ENCODE results near the gene MLLT6. TPM values are rescaled to one million over a fixed set of nuclear protein-coding genes. Genes with fewer than 3 reads are reported as not detected.
"Not testable (repeated sequence)": the region's sequence is repeated elsewhere in the genome, so short reads cannot be mapped to it uniquely, and the experiment has no call there.

MLLT6 gene
- total RNA-seq, 3 donors from 2014 or later = 263 to 315 (median 286) TPM

- DNase-seq (no peak), ATAC-seq (no peak)
- Mint-ChIP-seq H3K4me1 (ENCODE audit: low read depth) (peaks cover 39% of the 10 kb centered on the region), H3K27me3 (ENCODE audit: low read depth) (no peaks in the 10 kb centered on the region), H3K9me3 (no peaks in the 10 kb centered on the region), H3K4me3 (no peak overlapping the region), H3K36me3 (ENCODE audit: insufficient read depth) (peaks cover 30% of the 10 kb centered on the region)
These were observed 15.9 kb downstream of the MLLT6 start for GRCh38 chr17:38720941-38721340.

GRCh38 chr17:38721802-38722201 is 16.7 kb downstream of the MLLT6 start:
- no peak for ATAC-seq
- Mint-ChIP-seq H3K27me3 (ENCODE audit: low read depth) (no peaks in the 10 kb centered on the region), H3K4me3 (no peak overlapping the region), H3K9me3 (no peaks in the 10 kb centered on the region), H3K36me3 (ENCODE audit: insufficient read depth) (peaks cover 29% of the 10 kb centered on the region), H3K4me1 (ENCODE audit: low read depth) (peaks cover 43% of the 10 kb centered on the region)
- no peak for DNase-seq

GRCh38 chr17:38724337-38724988 is 19.4 kb downstream of the MLLT6 start:
- Mint-ChIP-seq H3K27me3 (ENCODE audit: low read depth) (no peaks in the 10 kb centered on the region), H3K36me3 (ENCODE audit: insufficient read depth) (peaks cover 17% of the 10 kb centered on the region), H3K4me3 (no peak overlapping the region), H3K4me1 (ENCODE audit: low read depth) (peaks cover 63% of the 10 kb centered on the region), H3K9me3 (no peaks in the 10 kb centered on the region)
- DNase-seq (no peak), ATAC-seq (no peak)

GRCh38 chr17:38725066-38725465 is 20.0 kb downstream of the MLLT6 start:
- Mint-ChIP-seq H3K4me3 (no peak overlapping the region), H3K36me3 (ENCODE audit: insufficient read depth) (peaks cover 17% of the 10 kb centered on the region), H3K27me3 (ENCODE audit: low read depth) (no peaks in the 10 kb centered on the region), H3K4me1 (ENCODE audit: low read depth) (peaks cover 65% of the 10 kb centered on the region), H3K9me3 (no peaks in the 10 kb centered on the region)
- DNase-seq (no peak), ATAC-seq (no peak)

- peaks cover 11% of the 10 kb centered on the region for H3K36me3 Mint-ChIP-seq (ENCODE audit: insufficient read depth)
- not testable (repeated sequence) for H3K27me3 Mint-ChIP-seq (ENCODE audit: low read depth); ATAC-seq; H3K4me3 Mint-ChIP-seq; H3K9me3 Mint-ChIP-seq
- peak; percentile 5 for DNase-seq
- peaks cover 67% of the 10 kb centered on the region for H3K4me1 Mint-ChIP-seq (ENCODE audit: low read depth)
These were observed 21.1 kb downstream of the MLLT6 start for GRCh38 chr17:38726145-38726544.

GRCh38 chr17:38727736-38728135 is 22.7 kb downstream of the MLLT6 start:
- peak; percentile 56 to 60 for ATAC-seq

GRCh38 chr17:38728290-38728831 is 23.3 kb downstream of the MLLT6 start:
- ATAC-seq = peak; percentile 3 to 4
- Mint-ChIP-seq H3K36me3 (ENCODE audit: insufficient read depth) (peaks cover 9% of the 10 kb centered on the region), H3K4me1 (ENCODE audit: low read depth) (peaks cover 79% of the 10 kb centered on the region), H3K4me3 (peak overlapping the region; percentile 70), H3K27me3 (ENCODE audit: low read depth) (no peaks in the 10 kb centered on the region), H3K9me3 (no peaks in the 10 kb centered on the region)
- peak; percentile 70 for DNase-seq

More at GRCh38 chr17:38727736-38728135, 22.7 kb downstream of the MLLT6 start:
- Mint-ChIP-seq H3K9me3 (no peaks in the 10 kb centered on the region), H3K36me3 (ENCODE audit: insufficient read depth) (peaks cover 9% of the 10 kb centered on the region), H3K4me1 (ENCODE audit: low read depth) (peaks cover 79% of the 10 kb centered on the region), H3K27me3 (ENCODE audit: low read depth) (no peaks in the 10 kb centered on the region), H3K4me3 (peak overlapping the region; percentile 70)
- DNase-seq = peak; percentile 77

- peaks cover 7% of the 10 kb centered on the region for H3K36me3 Mint-ChIP-seq (ENCODE audit: insufficient read depth)
- no peaks in the 10 kb centered on the region for H3K9me3 Mint-ChIP-seq
- peak overlapping the region; percentile 70 for H3K4me3 Mint-ChIP-seq
- H3K27me3 Mint-ChIP-seq (ENCODE audit: low read depth) = no peaks in the 10 kb centered on the region
- DNase-seq (no peak), ATAC-seq (no peak)
- peaks cover 83% of the 10 kb centered on the region for H3K4me1 Mint-ChIP-seq (ENCODE audit: low read depth)
These were observed 24.4 kb downstream of the MLLT6 start for GRCh38 chr17:38729368-38729885.

- peak; percentile 82 for DNase-seq
- Mint-ChIP-seq H3K36me3 (ENCODE audit: insufficient read depth) (peaks cover 7% of the 10 kb centered on the region), H3K4me1 (ENCODE audit: low read depth) (peaks cover 84% of the 10 kb centered on the region), H3K27me3 (ENCODE audit: low read depth) (no peaks in the 10 kb centered on the region), H3K4me3 (peak within 1 kb of the TSS; percentile 94), H3K9me3 (no peaks in the 10 kb centered on the region)
- ATAC-seq = peak; percentile 74 to 75
These were observed 24.9 kb downstream of the MLLT6 start, which contains the start of gene CISD3 for GRCh38 chr17:38729886-38730525. CISD3 (plus strand) TSS chr17:38730341; CDS start chr17:38730359, 18 bp downstream.

- no peaks in the 10 kb centered on the region for H3K9me3 Mint-ChIP-seq
- H3K36me3 Mint-ChIP-seq (ENCODE audit: insufficient read depth) = peaks cover 7% of the 10 kb centered on the region
- no peaks in the 10 kb centered on the region for H3K27me3 Mint-ChIP-seq (ENCODE audit: low read depth)
- ATAC-seq (no peak), DNase-seq (no peak)
- H3K4me1 Mint-ChIP-seq (ENCODE audit: low read depth) = peaks cover 83% of the 10 kb centered on the region
- peak overlapping the region; percentile 94 for H3K4me3 Mint-ChIP-seq
These were observed 25.7 kb downstream of the MLLT6 start for GRCh38 chr17:38730526-38731379.

GRCh38 chr17:38731526-38732294 is 26.6 kb downstream of the MLLT6 start:
- H3K4me3 Mint-ChIP-seq = peak overlapping the region; percentile 94
- H3K9me3 Mint-ChIP-seq = no peaks in the 10 kb centered on the region
- peaks cover 7% of the 10 kb centered on the region for H3K36me3 Mint-ChIP-seq (ENCODE audit: insufficient read depth)
- H3K27me3 Mint-ChIP-seq (ENCODE audit: low read depth) = no peaks in the 10 kb centered on the region
- DNase-seq = no peak
- ATAC-seq = no peak
- H3K4me1 Mint-ChIP-seq (ENCODE audit: low read depth) = peaks cover 78% of the 10 kb centered on the region

- no peak for DNase-seq
- peaks cover 69% of the 10 kb centered on the region for H3K4me1 Mint-ChIP-seq (ENCODE audit: low read depth)
- H3K4me3 Mint-ChIP-seq = peak overlapping the region; percentile 94
- no peaks in the 10 kb centered on the region for H3K9me3 Mint-ChIP-seq
- no peak for ATAC-seq
- peaks cover 5% of the 10 kb centered on the region for H3K36me3 Mint-ChIP-seq (ENCODE audit: insufficient read depth)
- H3K27me3 Mint-ChIP-seq (ENCODE audit: low read depth) = no peaks in the 10 kb centered on the region
These were observed 27.6 kb downstream of the MLLT6 start for GRCh38 chr17:38732376-38733281.

Measured in activated T-cell treated with anti-CD3 and anti-CD28 coated beads, Interleukin-2, amount 50 U/mL, for 4 hours (primary cell).